Naive B cell (primary cell): ENCODE measurements around the gene HEPN1. TPM values are rescaled to one million over a fixed set of nuclear protein-coding genes. Genes with fewer than 3 reads are reported as not detected.

Experiments used
- ATAC-seq, 2 donors: fragments of 150-1000 bp; cut with Tn5 transposase; 2 replicates each; pipeline ENCODE4 v1.10.0; 2021; ENCODE audit warnings: low read depth in 2 of 2, mild to moderate bottlenecking in 2 of 2, moderate library complexity in 2 of 2
- DNase-seq: peaks from one replicate; pipeline ENCODE4 v3.0.0; 2022
- H3K27ac Mint-ChIP-seq, 6 donors: one replicate each; pipeline ENCODE4 v1.8.0; 2020 to 2022; ENCODE audit warnings: mild to moderate bottlenecking in 6 of 6, mixed read lengths in 6 of 6, moderate library complexity in 5 of 6, inconsistent platforms in 2 of 6
- H3K27me3 Mint-ChIP-seq, 3 donors: one replicate each; pipeline ENCODE4 v1.8.0; 2021 to 2022; ENCODE audit warnings: mixed read lengths in 3 of 3, mild to moderate bottlenecking in 1 of 3
- H3K36me3 Mint-ChIP-seq, 2 donors: one replicate each; pipeline ENCODE4 v1.8.0; 2020 to 2022; ENCODE audit warnings: mixed read lengths in 2 of 2, inconsistent platforms in 1 of 2, mild to moderate bottlenecking in 1 of 2
- H3K4me1 Mint-ChIP-seq, 3 donors: one replicate each; pipeline ENCODE4 v1.8.0; 2020 to 2022; ENCODE audit warnings: mixed read lengths in 3 of 3, inconsistent platforms in 1 of 3, mild to moderate bottlenecking in 1 of 3, moderate library complexity in 1 of 3
- H3K4me3 Mint-ChIP-seq, 8 donors: one replicate each; pipeline ENCODE4 v1.8.0; 2020 to 2022; ENCODE audit warnings: mild to moderate bottlenecking in 8 of 8, mixed read lengths in 8 of 8, moderate library complexity in 8 of 8, inconsistent platforms in 2 of 8
- H3K9me3 Mint-ChIP-seq, 7 donors: one replicate each; pipeline ENCODE4 v1.8.0; 2020 to 2022; ENCODE audit warnings: mixed read lengths in 7 of 7, mild to moderate bottlenecking in 5 of 7, inconsistent platforms in 2 of 7, moderate library complexity in 1 of 7
- polyA plus RNA-seq, 6 donors: library from polyadenylated mRNA; unstranded; fragments of 300-500 nt; fragmentation: Illumina TruSeq; gene quantifications; one replicate each; pipeline ENCODE4 v1.2.3, GENCODE V29; 2021; ENCODE audit warnings: low read depth in 6 of 6

The HEPN1 gene
- polyA plus RNA-seq = not detected

DNA sequence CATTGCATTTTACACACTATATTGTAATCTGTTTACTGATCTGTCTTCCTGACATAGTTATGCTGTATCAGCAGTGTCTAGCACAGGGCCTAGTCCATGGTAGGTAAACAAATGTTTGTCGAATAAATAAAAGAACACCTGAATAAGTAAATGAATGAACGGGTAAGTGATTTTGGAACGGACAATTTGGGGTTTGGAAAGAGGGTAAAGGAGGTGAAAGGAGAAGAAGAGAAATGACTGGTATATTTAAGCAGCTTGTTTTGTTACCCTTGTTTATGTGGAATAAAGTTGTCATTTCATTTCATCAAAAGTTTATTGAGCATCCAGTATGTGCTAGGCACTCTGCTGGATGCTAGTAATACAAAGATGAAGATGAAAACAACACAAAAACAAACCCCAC lies at the start of gene HEPN1:
TSS of gene HEPN1 (plus strand) at position 301 of the 400 bp plus-strand sequence.
- H3K9me3 Mint-ChIP-seq = peaks cover 0 to 14% (median 6%) of the 10 kb centered on the region in 7 donors
- peaks cover 47 to 72% (median 68%) of the 10 kb centered on the region in 3 donors for H3K27me3 Mint-ChIP-seq
- peak within 1 kb of the TSS in 5 of 8 donors; percentile 23 to 82 (median 49) for H3K4me3 Mint-ChIP-seq
- no peak within 1 kb of the TSS for H3K27ac Mint-ChIP-seq
- ATAC-seq (no peak), DNase-seq (no peak)
- no peaks in the 10 kb centered on the region for H3K36me3 Mint-ChIP-seq
- H3K4me1 Mint-ChIP-seq = no peaks in the 10 kb centered on the region

DNA sequence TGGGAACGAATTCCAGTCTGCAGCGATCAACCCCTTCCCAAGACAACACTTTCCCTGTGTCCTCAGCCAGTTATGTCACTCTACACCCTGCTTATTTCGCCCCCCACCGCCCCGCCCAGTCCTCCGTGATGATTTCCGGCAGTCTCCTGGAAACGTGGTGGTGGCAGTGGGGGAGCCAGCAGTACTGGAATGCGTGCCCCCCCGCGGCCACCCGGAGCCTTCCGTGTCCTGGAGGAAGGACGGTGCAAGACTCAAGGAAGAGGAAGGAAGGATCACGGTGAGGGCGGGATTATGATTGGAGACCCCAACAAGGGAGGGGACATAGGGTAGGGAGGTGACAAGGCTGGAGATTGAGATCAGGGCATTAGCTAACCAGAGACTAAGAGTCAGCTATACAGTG lies 49.7 kb upstream of the HEPN1 start:
- no peaks in the 10 kb centered on the region for H3K36me3 Mint-ChIP-seq
- DNase-seq = no peak
- ATAC-seq = no peak
- H3K27me3 Mint-ChIP-seq = peaks cover 70 to 87% (median 77%) of the 10 kb centered on the region in 3 donors
- peaks cover 0 to 4% (median 0%) of the 10 kb centered on the region in 7 donors for H3K9me3 Mint-ChIP-seq
- H3K4me1 Mint-ChIP-seq = peaks cover 11 to 39% (median 38%) of the 10 kb centered on the region in 3 donors
- H3K4me3 Mint-ChIP-seq = peak overlapping the region in 2 of 8 donors; percentile 20 to 32
- no peak overlapping the region for H3K27ac Mint-ChIP-seq

DNA sequence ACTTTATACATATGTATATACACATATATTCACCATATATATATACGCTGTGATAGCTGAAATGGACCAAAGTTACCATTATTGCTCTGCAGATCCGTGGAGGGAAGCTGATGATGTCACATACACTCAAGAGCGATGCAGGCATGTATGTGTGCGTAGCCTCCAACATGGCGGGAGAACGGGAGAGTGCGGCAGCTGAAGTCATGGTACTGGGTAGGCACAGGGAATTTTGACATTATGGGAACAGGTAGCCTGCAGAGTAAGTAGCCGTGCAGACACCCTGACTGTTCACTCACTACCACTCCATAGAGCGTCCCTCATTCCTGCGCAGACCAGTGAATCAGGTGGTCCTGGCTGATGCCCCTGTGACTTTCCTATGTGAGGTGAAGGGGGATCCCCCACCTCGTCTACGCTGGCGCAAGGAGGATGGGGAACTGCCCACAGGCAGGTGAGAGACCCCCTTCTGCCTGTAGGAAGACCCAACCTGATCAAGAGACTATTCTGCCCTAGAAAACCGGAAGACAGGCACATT lies 49.1 kb upstream of the HEPN1 start:
- H3K9me3 Mint-ChIP-seq = peaks cover 0 to 4% (median 0%) of the 10 kb centered on the region in 7 donors
- H3K4me3 Mint-ChIP-seq = peak overlapping the region in 1 of 8 donors; percentile 36
- H3K36me3 Mint-ChIP-seq = no peaks in the 10 kb centered on the region
- DNase-seq (no peak), ATAC-seq (no peak)
- peaks cover 68 to 92% (median 81%) of the 10 kb centered on the region in 3 donors for H3K27me3 Mint-ChIP-seq
- H3K4me1 Mint-ChIP-seq = peaks cover 14 to 39% (median 35%) of the 10 kb centered on the region in 3 donors
- H3K27ac Mint-ChIP-seq = no peak overlapping the region

DNA sequence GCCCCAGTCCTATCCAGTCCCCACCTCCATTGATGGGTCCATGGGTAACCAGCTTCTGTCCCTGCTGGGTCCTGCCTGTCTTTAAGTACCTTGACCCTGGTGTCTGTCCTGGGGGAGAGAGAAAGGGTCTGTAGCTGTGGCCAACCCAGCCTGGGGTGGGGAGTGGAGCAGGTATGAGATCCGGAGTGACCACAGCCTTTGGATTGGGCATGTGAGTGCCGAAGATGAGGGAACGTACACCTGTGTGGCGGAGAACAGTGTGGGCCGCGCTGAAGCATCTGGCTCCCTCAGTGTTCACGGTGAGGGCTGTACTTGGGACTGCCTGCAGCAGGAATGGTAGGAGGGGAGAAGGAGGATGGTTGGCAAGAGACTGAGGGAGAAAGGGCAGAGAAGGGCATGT lies 48.6 kb upstream of the HEPN1 start:
- H3K4me3 Mint-ChIP-seq = peak overlapping the region in 2 of 8 donors; percentile 36 to 78
- H3K27me3 Mint-ChIP-seq = peaks cover 68 to 96% (median 86%) of the 10 kb centered on the region in 3 donors
- ATAC-seq (no peak), DNase-seq (no peak)
- peaks cover 20 to 39% (median 35%) of the 10 kb centered on the region in 3 donors for H3K4me1 Mint-ChIP-seq
- H3K36me3 Mint-ChIP-seq = no peaks in the 10 kb centered on the region
- H3K27ac Mint-ChIP-seq = no peak overlapping the region
- peaks cover 0 to 4% (median 0%) of the 10 kb centered on the region in 7 donors for H3K9me3 Mint-ChIP-seq

DNA sequence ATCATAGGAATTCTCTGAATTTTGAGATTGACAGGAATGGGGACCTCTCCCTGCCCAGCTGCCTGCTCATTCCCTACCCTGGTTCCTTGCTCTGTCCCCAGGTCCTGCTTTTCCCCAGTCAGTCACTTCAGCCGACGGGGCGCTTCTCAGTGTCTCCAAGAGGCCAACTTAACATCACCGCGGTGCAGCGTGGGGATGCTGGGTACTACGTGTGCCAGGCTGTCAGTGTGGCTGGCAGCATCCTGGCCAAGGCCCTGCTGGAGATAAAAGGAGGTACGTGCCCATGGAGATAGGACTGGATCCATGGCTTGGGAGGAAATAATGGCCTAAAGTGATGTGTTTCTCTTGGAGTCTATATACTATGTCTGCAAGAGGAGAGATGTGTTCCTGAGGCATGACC lies 46.8 kb upstream of the HEPN1 start:
- Mint-ChIP-seq H3K9me3 (peaks cover 0 to 3% (median 0%) of the 10 kb centered on the region in 7 donors), H3K4me1 (peaks cover 25 to 33% (median 31%) of the 10 kb centered on the region in 3 donors), H3K36me3 (peaks cover 0 to 3% of the 10 kb centered on the region in 2 donors), H3K27ac (no peak overlapping the region), H3K4me3 (no peak overlapping the region), H3K27me3 (peaks cover 67 to 92% (median 86%) of the 10 kb centered on the region in 3 donors)
- no peak for DNase-seq
- no peak for ATAC-seq

DNA sequence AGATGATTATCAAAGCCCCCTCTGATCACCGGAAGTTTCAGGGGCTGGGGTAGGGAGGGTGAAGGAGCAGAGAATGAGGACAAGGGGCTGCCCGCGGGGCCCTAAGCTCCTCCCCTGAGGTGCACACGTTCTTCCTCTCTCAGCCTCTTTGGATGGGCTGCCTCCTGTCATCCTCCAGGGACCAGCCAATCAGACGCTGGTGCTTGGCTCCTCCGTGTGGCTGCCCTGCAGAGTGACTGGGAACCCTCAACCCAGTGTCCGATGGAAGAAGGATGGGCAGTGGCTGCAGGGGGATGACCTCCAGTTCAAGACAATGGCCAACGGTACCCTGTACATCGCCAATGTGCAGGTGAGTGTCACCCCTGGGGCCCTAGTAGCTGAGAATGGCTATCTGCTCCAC lies 46.3 kb upstream of the HEPN1 start:
- ATAC-seq = no peak
- DNase-seq = no peak
- no peak overlapping the region for H3K4me3 Mint-ChIP-seq
- H3K36me3 Mint-ChIP-seq = peaks cover 0 to 8% of the 10 kb centered on the region in 2 donors
- peaks cover 0 to 3% (median 0%) of the 10 kb centered on the region in 7 donors for H3K9me3 Mint-ChIP-seq
- H3K27ac Mint-ChIP-seq = no peak overlapping the region
- peaks cover 28 to 33% (median 31%) of the 10 kb centered on the region in 3 donors for H3K4me1 Mint-ChIP-seq
- H3K27me3 Mint-ChIP-seq = peaks cover 68 to 92% (median 86%) of the 10 kb centered on the region in 3 donors

DNA sequence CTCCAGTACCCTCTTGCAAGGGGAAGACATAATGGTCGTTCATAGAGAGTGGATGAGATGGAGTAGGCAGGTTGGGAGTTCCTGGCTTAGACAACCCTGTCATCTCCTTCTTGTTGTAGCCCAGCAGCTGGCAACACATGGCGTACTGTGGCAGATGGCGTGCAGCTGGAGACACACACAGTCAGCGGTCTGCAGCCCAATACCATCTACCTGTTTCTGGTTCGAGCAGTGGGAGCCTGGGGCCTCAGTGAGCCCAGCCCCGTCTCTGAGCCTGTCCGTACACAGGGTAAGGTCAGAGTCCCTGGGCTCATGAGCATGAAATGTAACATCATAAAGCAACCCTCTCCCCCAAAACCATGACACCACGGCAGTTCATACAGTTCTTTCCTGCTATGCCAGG lies 45.1 kb upstream of the HEPN1 start:
- H3K36me3 Mint-ChIP-seq = peaks cover 0 to 15% of the 10 kb centered on the region in 2 donors
- H3K27me3 Mint-ChIP-seq = peaks cover 67 to 92% (median 86%) of the 10 kb centered on the region in 3 donors
- peaks cover 0 to 4% (median 0%) of the 10 kb centered on the region in 7 donors for H3K9me3 Mint-ChIP-seq
- peak overlapping the region in 3 of 8 donors; percentile 1 to 42 (median 5) for H3K4me3 Mint-ChIP-seq
- DNase-seq = no peak
- no peak for ATAC-seq
- no peak overlapping the region for H3K27ac Mint-ChIP-seq
- H3K4me1 Mint-ChIP-seq = peaks cover 23 to 30% (median 24%) of the 10 kb centered on the region in 3 donors

DNA sequence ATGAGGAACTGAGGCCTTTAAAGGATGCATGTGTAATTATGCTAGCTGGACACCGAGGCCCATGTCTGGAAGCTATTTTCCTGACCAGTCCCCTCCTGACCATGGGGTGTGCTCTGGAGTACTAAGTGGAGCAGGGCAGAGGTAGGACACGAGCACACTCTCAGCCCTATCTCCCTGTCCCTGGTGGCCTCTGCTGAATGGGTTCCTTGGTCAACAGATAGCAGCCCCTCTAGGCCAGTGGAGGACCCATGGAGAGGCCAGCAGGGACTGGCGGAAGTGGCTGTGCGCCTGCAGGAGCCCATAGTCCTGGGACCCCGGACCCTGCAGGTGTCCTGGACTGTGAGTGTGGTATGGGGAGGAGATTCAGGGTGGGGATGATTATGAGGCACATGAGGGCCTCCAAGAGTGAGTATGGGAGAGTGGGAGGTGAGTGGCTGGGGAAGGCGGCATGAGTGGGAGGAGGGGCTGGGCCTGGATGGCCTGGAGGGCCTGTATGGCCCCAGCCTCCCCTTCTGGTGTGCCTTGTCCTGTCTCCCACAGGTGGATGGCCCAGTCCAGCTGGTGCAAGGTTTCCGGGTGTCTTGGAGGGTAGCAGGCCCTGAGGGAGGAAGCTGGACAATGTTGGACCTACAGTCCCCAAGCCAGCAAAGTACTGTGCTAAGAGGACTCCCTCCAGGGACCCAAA lies 44.3 kb upstream of the HEPN1 start:
- Mint-ChIP-seq H3K9me3 (peaks cover 0 to 4% (median 0%) of the 10 kb centered on the region in 7 donors), H3K27ac (no peak overlapping the region), H3K27me3 (peaks cover 65 to 92% (median 86%) of the 10 kb centered on the region in 3 donors), H3K4me1 (peaks cover 16 to 25% (median 24%) of the 10 kb centered on the region in 3 donors), H3K4me3 (peak overlapping the region in 4 of 8 donors; percentile 33 to 79 (median 54)), H3K36me3 (peaks cover 0 to 15% of the 10 kb centered on the region in 2 donors)
- DNase-seq = no peak
- no peak for ATAC-seq

DNA sequence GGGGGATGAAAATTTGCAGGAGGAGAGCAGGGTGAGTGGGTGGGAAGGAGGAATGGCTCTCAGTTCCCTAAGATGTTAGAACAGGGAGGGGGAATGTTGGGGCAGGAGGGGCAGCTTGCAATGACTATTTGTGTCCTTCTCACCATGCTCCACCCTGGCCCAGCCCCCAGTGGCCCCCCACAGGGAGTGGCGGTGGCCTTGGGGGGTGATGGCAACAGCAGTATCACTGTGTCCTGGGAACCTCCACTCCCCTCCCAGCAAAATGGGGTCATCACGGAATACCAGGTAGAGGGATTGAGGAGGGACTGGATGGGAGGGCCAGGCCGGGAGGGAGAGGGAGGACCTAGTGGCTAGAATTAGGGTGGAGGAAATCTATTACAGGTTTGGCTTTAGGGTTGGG lies 43.6 kb upstream of the HEPN1 start:
- H3K4me3 Mint-ChIP-seq = peak overlapping the region; percentile 19 to 88 (median 74)
- peaks cover 0 to 2% (median 0%) of the 10 kb centered on the region in 7 donors for H3K9me3 Mint-ChIP-seq
- H3K4me1 Mint-ChIP-seq = peaks cover 16 to 24% (median 23%) of the 10 kb centered on the region in 3 donors
- peaks cover 58 to 91% (median 86%) of the 10 kb centered on the region in 3 donors for H3K27me3 Mint-ChIP-seq
- no peak for ATAC-seq
- peaks cover 0 to 15% of the 10 kb centered on the region in 2 donors for H3K36me3 Mint-ChIP-seq
- no peak for DNase-seq
- peak overlapping the region in 2 of 6 donors; percentile 30 to 42 for H3K27ac Mint-ChIP-seq

DNA sequence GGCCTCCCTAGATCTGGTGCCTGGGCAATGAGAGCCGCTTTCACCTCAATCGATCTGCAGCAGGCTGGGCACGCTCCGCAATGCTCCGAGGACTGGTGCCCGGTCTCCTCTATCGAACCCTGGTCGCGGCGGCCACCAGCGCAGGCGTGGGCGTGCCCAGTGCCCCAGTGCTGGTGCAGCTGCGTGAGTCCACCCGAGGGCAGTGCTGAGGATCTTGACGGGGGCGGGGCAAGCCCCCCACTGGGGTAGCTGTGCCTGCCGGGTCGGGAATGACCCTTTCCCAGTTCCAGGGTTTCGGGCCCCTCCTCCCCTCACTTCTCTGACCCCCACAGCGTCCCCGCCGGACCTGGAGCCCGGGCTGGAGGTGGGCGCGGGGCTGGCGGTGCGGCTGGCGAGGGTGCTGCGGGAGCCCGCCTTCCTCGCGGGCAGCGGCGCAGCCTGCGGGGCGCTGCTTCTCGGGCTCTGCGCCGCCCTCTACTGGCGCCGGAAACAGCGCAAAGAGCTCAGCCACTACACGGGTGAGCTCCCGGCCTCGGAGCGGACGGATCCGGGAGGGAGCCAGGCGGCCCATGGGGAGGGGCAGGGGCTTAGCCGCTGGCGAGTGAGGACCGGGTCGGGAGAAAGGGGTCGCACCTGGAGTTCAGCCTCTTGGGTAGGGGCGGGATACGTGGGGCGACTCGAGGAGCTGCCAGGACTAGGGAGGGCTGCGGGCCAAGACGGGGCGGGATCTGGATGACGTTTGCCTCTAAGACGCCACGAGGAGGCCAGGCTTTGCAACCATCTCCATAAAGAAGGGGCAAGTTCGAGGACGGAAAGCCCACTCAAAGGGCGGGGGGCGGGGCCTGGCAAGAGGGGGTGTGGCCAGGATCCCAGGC lies 42.9 kb upstream of the HEPN1 start:
- peaks cover 0 to 2% (median 0%) of the 10 kb centered on the region in 7 donors for H3K9me3 Mint-ChIP-seq
- peak; percentile 61 for DNase-seq
- peak; percentile 93 to 94 for ATAC-seq
- H3K27me3 Mint-ChIP-seq = peaks cover 53 to 90% (median 88%) of the 10 kb centered on the region in 3 donors
- peak overlapping the region; percentile 76 to 94 (median 88) for H3K4me3 Mint-ChIP-seq
- peaks cover 16 to 24% (median 23%) of the 10 kb centered on the region in 3 donors for H3K4me1 Mint-ChIP-seq
- H3K36me3 Mint-ChIP-seq = peaks cover 0 to 15% of the 10 kb centered on the region in 2 donors
- H3K27ac Mint-ChIP-seq = peak overlapping the region in 3 of 6 donors; percentile 38 to 86 (median 82)

DNA sequence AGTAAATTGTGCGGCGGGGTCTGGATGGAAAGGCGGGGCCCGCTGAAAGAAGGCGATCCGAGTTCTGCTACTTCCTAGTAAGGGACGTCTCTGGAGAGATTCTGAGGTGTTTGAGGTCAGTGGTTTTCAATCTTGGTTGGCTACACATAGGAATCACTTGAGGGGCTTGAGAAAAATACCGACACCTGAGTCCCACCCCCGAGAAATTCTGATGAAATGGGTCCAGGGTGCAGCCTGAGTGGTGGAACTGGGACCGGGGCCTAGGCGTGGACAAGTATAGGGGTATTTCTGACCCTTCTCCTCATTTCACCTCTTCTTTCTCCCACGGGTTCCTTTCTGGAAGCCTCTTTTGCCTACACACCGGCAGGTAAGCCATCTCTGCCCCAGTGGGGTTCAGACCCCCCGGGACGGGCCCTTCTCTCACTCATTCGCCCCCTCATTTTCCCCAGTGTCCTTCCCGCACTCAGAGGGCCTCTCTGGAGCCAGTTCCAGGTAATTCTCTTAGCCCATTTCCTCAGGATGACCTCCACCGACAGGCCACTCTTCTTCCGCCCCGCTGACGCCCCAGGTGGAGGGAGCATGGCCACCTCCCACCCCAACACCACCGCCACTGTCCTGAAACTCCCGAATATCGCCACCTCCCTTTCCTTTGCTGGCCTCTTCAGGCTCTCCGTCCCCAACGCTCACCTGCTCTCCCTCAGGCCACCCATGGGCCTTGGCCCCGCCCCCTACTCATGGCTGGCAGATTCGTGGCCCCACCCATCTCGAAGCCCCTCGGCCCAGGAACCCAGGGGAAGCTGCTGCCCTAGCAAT lies 42.0 kb upstream of the HEPN1 start:
- DNase-seq (no peak), ATAC-seq (no peak)
- Mint-ChIP-seq H3K27me3 (peaks cover 45 to 85% (median 84%) of the 10 kb centered on the region in 3 donors), H3K4me1 (peaks cover 16 to 24% (median 23%) of the 10 kb centered on the region in 3 donors), H3K9me3 (peaks cover 0 to 2% (median 0%) of the 10 kb centered on the region in 7 donors), H3K4me3 (peak overlapping the region; percentile 76 to 94 (median 88)), H3K36me3 (peaks cover 0 to 15% of the 10 kb centered on the region in 2 donors), H3K27ac (peak overlapping the region in 3 of 6 donors; percentile 14 to 91 (median 43))

DNA sequence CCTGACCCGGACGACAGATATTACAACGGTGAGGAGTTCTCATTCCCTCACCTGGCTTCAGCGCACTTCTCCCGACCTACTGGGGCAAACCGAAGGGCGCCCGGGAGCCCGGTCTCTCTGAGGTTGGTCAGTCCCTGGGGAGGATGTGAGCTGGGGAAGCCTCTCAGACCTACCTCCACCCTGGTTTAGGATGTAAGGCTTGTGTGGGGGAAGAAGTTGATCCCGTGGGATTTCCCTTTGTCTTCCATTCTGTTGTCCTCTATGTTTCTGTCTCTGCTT lies 41.5 kb upstream of the HEPN1 start:
- peaks cover 0 to 15% of the 10 kb centered on the region in 2 donors for H3K36me3 Mint-ChIP-seq
- H3K4me3 Mint-ChIP-seq = peak overlapping the region; percentile 74 to 94 (median 88)
- peaks cover 40 to 80% (median 78%) of the 10 kb centered on the region in 3 donors for H3K27me3 Mint-ChIP-seq
- no peak for ATAC-seq
- H3K4me1 Mint-ChIP-seq = peaks cover 16 to 24% (median 23%) of the 10 kb centered on the region in 3 donors
- DNase-seq = no peak
- H3K27ac Mint-ChIP-seq = peak overlapping the region in 2 of 6 donors; percentile 16 to 43
- H3K9me3 Mint-ChIP-seq = peaks cover 0 to 2% (median 0%) of the 10 kb centered on the region in 7 donors
